H1 (cell line): Measurements from ENCODE around the gene VIPR2.
"Not testable (repeated sequence)": the region's sequence is repeated elsewhere in the genome, so short reads cannot be mapped to it uniquely, and the experiment has no call there.

Experiments used
- BCL11A ChIP-seq, 2 experiments: IDR thresholded peaks; one replicate each; pipeline ENCODE4 v1.6.1; 2011; ENCODE audit warnings: low read depth in 2 of 2, low read length in 2 of 2, mild to moderate bottlenecking in 2 of 2
- CEBPB ChIP-seq: IDR thresholded peaks from 2 replicates; pipeline ENCODE4 v1.6.1; 2012; ENCODE audit warnings: low read depth, low read length
- CTCF ChIP-seq, 3 experiments: IDR thresholded peaks; 1 replicate in 2 of 3; 2 replicates in 1 of 3; pipeline versions ENCODE4 v1.5.1 to v1.6.1; 2011; ENCODE audit warnings: low read length in 3 of 3, mild to moderate bottlenecking in 3 of 3, inconsistent platforms in 2 of 3, low read depth in 1 of 3, moderate library complexity in 1 of 3; ENCODE audit not compliant: insufficient read depth in 1 of 3; ENCODE audit errors: control extremely low read depth in 1 of 3
- EGR1 ChIP-seq: IDR thresholded peaks from 2 replicates; pipeline ENCODE4 v1.6.1; 2011; ENCODE audit warnings: low read depth, low read length, borderline replicate concordance
- EZH2 ChIP-seq: fragments of 200-600 bp; sonication (generic); IDR thresholded peaks from 2 replicates; pipeline ENCODE4 v1.7.1; 2012; ENCODE audit warnings: low read depth, mild to moderate bottlenecking, moderate library complexity, low read length, inconsistent platforms; ENCODE audit not compliant: severe bottlenecking
- KDM1A ChIP-seq: fragments of 200-600, 300-600 bp; sonication (generic); IDR thresholded peaks from 2 replicates; pipeline ENCODE4 v1.7.1; 2016; ENCODE audit warnings: mild to moderate bottlenecking, low read length, borderline replicate concordance
- KDM4A ChIP-seq: IDR thresholded peaks from one replicate; pipeline ENCODE4 v1.7.1; 2012; ENCODE audit warnings: low read depth, mild to moderate bottlenecking, moderate library complexity, low read length, inconsistent platforms; ENCODE audit not compliant: severe bottlenecking
- POLR2A ChIP-seq, 2 experiments: IDR thresholded peaks; 1 replicate in 1 of 2; 2 replicates in 1 of 2; pipeline ENCODE4 v1.6.1; 2011; ENCODE audit warnings: low read depth in 2 of 2, low read length in 2 of 2, mild to moderate bottlenecking in 2 of 2; ENCODE audit errors: control extremely low read depth in 1 of 2
- POLR2AphosphoS5 ChIP-seq: IDR thresholded peaks from 2 replicates; pipeline ENCODE4 v1.6.1; 2011; ENCODE audit warnings: low read depth, low read length
- RAD21 ChIP-seq, 2 experiments: IDR thresholded peaks in 1 of 2; conservative IDR thresholded peaks in 1 of 2; 2 replicates each; pipeline ENCODE4 v1.6.1; 2011; ENCODE audit warnings: low read depth in 2 of 2, low read length in 2 of 2, improper control_type of control experiment in 1 of 2, inconsistent platforms in 1 of 2, mild to moderate bottlenecking in 1 of 2, moderate library complexity in 1 of 2
- USF2 ChIP-seq: IDR thresholded peaks from 2 replicates; pipeline ENCODE4 v1.6.1; 2011; ENCODE audit warnings: low read length, improper control_type of control experiment
- TF ChIP-seq, protein P1 (sequence below): IDR thresholded peaks from 2 replicates; pipeline ENCODE4 v1.6.1; 2012; ENCODE audit warnings: inconsistent platforms

DNA sequence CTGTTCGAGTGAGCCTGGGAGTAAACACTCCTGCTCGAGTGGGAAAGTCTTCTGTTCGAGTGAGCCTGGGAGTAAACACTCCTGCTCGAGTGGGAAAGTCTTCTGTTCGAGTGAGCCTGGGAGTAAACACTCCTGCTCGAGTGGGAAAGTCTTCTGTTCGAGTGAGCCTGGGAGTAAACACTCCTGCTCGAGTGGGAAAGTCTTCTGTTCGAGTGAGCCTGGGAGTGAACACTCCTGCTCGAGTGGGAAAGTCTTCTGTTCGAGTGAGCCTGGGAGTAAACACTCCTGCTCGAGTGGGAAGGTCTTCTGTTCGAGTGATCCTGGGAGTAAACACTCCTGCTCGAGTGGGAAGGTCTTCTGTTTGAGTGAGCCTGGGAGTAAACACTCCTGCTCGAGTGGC lies 162.6 kb downstream of the VIPR2 start:
- TF ChIP-seq CTCF (IDR thresholded peaks at IDR 0.05; ENCODE audit: control extremely low read depth in 1 of 3, insufficient read depth in 1 of 3, low read depth in 1 of 3, low read length in 3 of 3); BCL11A (IDR thresholded peaks at IDR 0.05; ENCODE audit: low read depth in 2 of 2, low read length in 2 of 2); EZH2; POLR2A (IDR thresholded peaks at IDR 0.05; ENCODE audit: control extremely low read depth in 1 of 2, low read depth in 2 of 2, low read length in 2 of 2); CEBPB; RAD21 (IDR thresholded peaks at IDR 0.05 in 1 of 2, conservative IDR thresholded peaks at IDR 0.05 in 1 of 2; ENCODE audit: low read depth in 2 of 2, low read length in 2 of 2); POLR2AphosphoS5; USF2; KDM1A; KDM4A; EGR1: not testable (repeated sequence)
- TF ChIP-seq, protein P1, sequence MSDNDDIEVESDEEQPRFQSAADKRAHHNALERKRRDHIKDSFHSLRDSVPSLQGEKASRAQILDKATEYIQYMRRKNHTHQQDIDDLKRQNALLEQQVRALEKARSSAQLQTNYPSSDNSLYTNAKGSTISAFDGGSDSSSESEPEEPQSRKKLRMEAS = not testable (repeated sequence)
